Transverse colon (tissue), 4 donors: ENCODE measurements around the gene GMDS. TPM values are rescaled to one million over a fixed set of nuclear protein-coding genes. Genes with fewer than 3 reads are reported as not detected.
"Not testable (repeated sequence)": the region's sequence is repeated elsewhere in the genome, so short reads cannot be mapped to it uniquely, and the experiment has no call there.

Experiments used
- DNase-seq: peaks from one replicate; pipeline ENCODE4 v3.0.0-alpha.2; 2019
- H3K27ac ChIP-seq, 4 donors: fragments of 200-600 bp; sonication (generic); 2 replicates each; pipeline ENCODE4 v1.5.1; 2016 to 2018; ENCODE audit warnings: inconsistent platforms in 4 of 4
- H3K27me3 ChIP-seq: fragments of 200-600 bp; sonication (generic); 2 replicates; pipeline ENCODE4 v1.5.1; 2017; ENCODE audit warnings: inconsistent platforms
- H3K36me3 ChIP-seq, 4 donors: fragments of 200-600 bp; sonication (generic); 2 replicates each; pipeline ENCODE4 v1.5.1; 2017 to 2019; ENCODE audit warnings: inconsistent platforms in 4 of 4
- H3K4me1 ChIP-seq, 4 donors: fragments of 200-600 bp; sonication (generic); 2 replicates each; pipeline ENCODE4 v1.5.1; 2017 to 2020; ENCODE audit warnings: inconsistent platforms in 4 of 4
- H3K4me3 ChIP-seq, 4 donors: fragments of 200-600 bp; sonication (generic); 1 replicate in 1 of 4; 2 replicates in 3 of 4; pipeline versions ENCODE4 v1.5.1 to v1.6.1; 2017 to 2019; ENCODE audit warnings: inconsistent platforms in 4 of 4
- H3K9me3 ChIP-seq, 2 donors: fragments of 200-600 bp; sonication (generic); 2 replicates each; pipeline ENCODE4 v1.5.1; 2017 to 2019; ENCODE audit warnings: inconsistent platforms in 2 of 2
- CTCF ChIP-seq, 5 experiments: fragments of 200-600 bp in 3 of 5; fragments of 450-650 bp in 2 of 5; sonication (generic) in 3 of 5; IDR thresholded peaks; 1 replicate in 2 of 5; 2 replicates in 3 of 5; pipeline ENCODE4 v1.5.1; 2016 to 2017; ENCODE audit warnings: antibody characterized with exemption in 5 of 5, inconsistent platforms in 3 of 5, mild to moderate bottlenecking in 2 of 5, moderate library complexity in 1 of 5
- EP300 ChIP-seq: sonication (generic); formaldehyde crosslinking; IDR thresholded peaks from one replicate; pipeline ENCODE4 v1.6.1; 2017; ENCODE audit warnings: antibody characterized with exemption, low read depth
- POLR2A ChIP-seq: fragments of 450-650 bp; IDR thresholded peaks from one replicate; pipeline ENCODE4 v1.6.1; 2016; ENCODE audit warnings: antibody characterized with exemption, mild to moderate bottlenecking, moderate library complexity
- POLR2AphosphoS5 ChIP-seq, 3 donors: sonication (generic); formaldehyde crosslinking; IDR thresholded peaks; one replicate each; pipeline ENCODE4 v1.6.1; 2016; ENCODE audit warnings: antibody characterized with exemption in 3 of 3
- WGBS, 2 donors: methylation state at CpG; one replicate each; pipeline ENCODE4 v1.1.5; 2018; ENCODE audit warnings: low coverage in 1 of 2; 5-methylcytosine and 5-hydroxymethylcytosine counted together
- in situ Hi-C, 4 donors: fragments of 200-750 bp; cut with MboI; loops; one replicate each; pipeline versions ENCODE4 v1.15.0 to v1.15.1; 2017; ENCODE audit warnings: low sequenced_read_pairs in 3 of 4, low pct_ligation_motif_present in 1 of 4, low pct_unique_long_range_greater_than_20kb in 1 of 4
- intact Hi-C: fragments of 100-400 bp; cut with DNase I; formaldehyde crosslinking; loops from one replicate; pipeline ENCODE4 v1.15.1; 2023; ENCODE audit warnings: low total_unique reads
- total RNA-seq, 4 donors: library from RNA; depleted of rRNA; stranded (reverse); fragments of >200 nt; gene quantifications; one replicate each; pipeline ENCODE4 v1.1.0, GENCODE V29; 2016

The GMDS gene
- total RNA-seq, 4 donors from 2014 or later = 66.2 to 546 (median 102) TPM

- no peaks in the 10 kb centered on the region for H3K4me1 ChIP-seq
- intact Hi-C loops = no loop called here
- H3K36me3 ChIP-seq = no peaks in the 10 kb centered on the region
- WGBS, 2 donors = 25 to 26% methylated on average over 2 to 3 of the region's 3 CpGs
- H3K4me3 ChIP-seq = no peak overlapping the region
- no peaks in the 10 kb centered on the region for H3K27me3 ChIP-seq
- H3K27ac ChIP-seq = no peak overlapping the region
- no peaks in the 10 kb centered on the region for H3K9me3 ChIP-seq
- in situ Hi-C loops = no loop called here
- TF ChIP-seq CTCF (IDR thresholded peaks at IDR 0.05) (no peak), POLR2A (no peak), EP300 (no peak), POLR2AphosphoS5 (IDR thresholded peaks at IDR 0.05) (no peak)
- no peak for DNase-seq
These were observed 567.2 kb downstream of the GMDS start for GRCh38 chr6:1678201-1678600.

- no peak for DNase-seq
- TF ChIP-seq EP300 (no peak), POLR2AphosphoS5 (IDR thresholded peaks at IDR 0.05) (no peak), CTCF (IDR thresholded peaks at IDR 0.05) (no peak), POLR2A (no peak)
- H3K4me1 ChIP-seq = no peaks in the 10 kb centered on the region
- H3K9me3 ChIP-seq = no peaks in the 10 kb centered on the region
- no peaks in the 10 kb centered on the region for H3K27me3 ChIP-seq
- in situ Hi-C loops (no loop called here), intact Hi-C loops (no loop called here)
- H3K36me3 ChIP-seq = no peaks in the 10 kb centered on the region
- WGBS, 2 donors = 89% methylated on average over 2 of the region's 2 CpGs; no CpG with 5 or more reads in 1 of the 2 donors
- no peak overlapping the region for H3K4me3 ChIP-seq
- H3K27ac ChIP-seq = no peak overlapping the region
These were observed 573.0 kb downstream of the GMDS start for GRCh38 chr6:1672379-1672778.

GRCh38 chr6:1670711-1671462 lies 574.5 kb downstream of the GMDS start:
- no peaks in the 10 kb centered on the region for H3K36me3 ChIP-seq
- H3K9me3 ChIP-seq = no peaks in the 10 kb centered on the region
- H3K4me3 ChIP-seq = no peak overlapping the region
- 59 to 87% methylated on average over 7 to 16 of the region's 16 CpGs for WGBS, 2 donors
- no peak for DNase-seq
- intact Hi-C loops = no loop called here
- TF ChIP-seq POLR2A (no peak), POLR2AphosphoS5 (IDR thresholded peaks at IDR 0.05) (no peak), CTCF (IDR thresholded peaks at IDR 0.05) (no peak), EP300 (no peak)
- no peaks in the 10 kb centered on the region for H3K27me3 ChIP-seq
- in situ Hi-C loops = no loop called here
- no peaks in the 10 kb centered on the region for H3K4me1 ChIP-seq
- H3K27ac ChIP-seq = no peak overlapping the region

GRCh38 chr6:1669996-1670395 lies 575.4 kb downstream of the GMDS start:
- Histone ChIP-seq H3K9me3 (no peaks in the 10 kb centered on the region), H3K27ac (no peak overlapping the region), H3K4me3 (no peak overlapping the region), H3K27me3 (no peaks in the 10 kb centered on the region), H3K4me1 (no peaks in the 10 kb centered on the region), H3K36me3 (no peaks in the 10 kb centered on the region)
- no peak for DNase-seq
- intact Hi-C loops = no loop called here
- TF ChIP-seq CTCF (IDR thresholded peaks at IDR 0.05) (no peak), POLR2A (no peak), POLR2AphosphoS5 (IDR thresholded peaks at IDR 0.05) (no peak), EP300 (no peak)
- in situ Hi-C loops = no loop called here
- WGBS, 2 donors = 85 to 100% methylated on average over 2 to 11 of the region's 11 CpGs

GRCh38 chr6:1668456-1668855 lies 576.9 kb downstream of the GMDS start:
- H3K36me3 ChIP-seq, H3K9me3 ChIP-seq, intact Hi-C loops, H3K27me3 ChIP-seq, H3K4me1 ChIP-seq, H3K27ac ChIP-seq, DNase-seq, H3K4me3 ChIP-seq, in situ Hi-C loops: not testable (repeated sequence)
- 96 to 100% methylated on average over 1 to 5 of the region's 5 CpGs for WGBS, 2 donors
